Stimulated activated CD4-positive, alpha-beta T cell treated with anti-CD3 and anti-CD28 coated beads, Interleukin-4, amount 100 ng/mL, for 4 hours (primary cell): ENCODE data around the gene MMP24.
"Not testable (repeated sequence)": the region's sequence is repeated elsewhere in the genome, so short reads cannot be mapped to it uniquely, and the experiment has no call there.

Experiments used
- DNase-seq, 2 experiments: peaks; one replicate each; pipeline ENCODE4 v3.0.0-alpha.2; 2020

The MMP24 gene

DNA sequence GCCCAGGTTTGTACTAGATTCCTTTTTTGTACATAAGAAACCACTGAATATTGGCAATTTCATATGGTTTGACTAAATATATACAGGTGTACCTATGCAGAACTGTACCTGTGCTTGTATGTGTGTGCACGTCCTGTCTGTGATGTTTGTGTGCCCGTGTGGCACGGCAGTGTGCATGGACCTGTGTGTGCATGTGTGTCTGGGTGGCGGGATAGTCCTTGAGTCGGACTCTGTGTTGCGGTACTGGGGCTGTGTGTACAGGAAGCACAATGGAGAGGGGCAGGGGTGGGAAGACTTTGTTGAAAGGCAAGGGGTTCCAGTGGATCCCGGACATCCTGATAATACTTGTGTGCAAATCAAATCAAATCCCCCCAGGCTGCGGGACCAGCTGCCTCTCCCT, 69.2 kb downstream of the MMP24 start:
- no peak for DNase-seq

DNA sequence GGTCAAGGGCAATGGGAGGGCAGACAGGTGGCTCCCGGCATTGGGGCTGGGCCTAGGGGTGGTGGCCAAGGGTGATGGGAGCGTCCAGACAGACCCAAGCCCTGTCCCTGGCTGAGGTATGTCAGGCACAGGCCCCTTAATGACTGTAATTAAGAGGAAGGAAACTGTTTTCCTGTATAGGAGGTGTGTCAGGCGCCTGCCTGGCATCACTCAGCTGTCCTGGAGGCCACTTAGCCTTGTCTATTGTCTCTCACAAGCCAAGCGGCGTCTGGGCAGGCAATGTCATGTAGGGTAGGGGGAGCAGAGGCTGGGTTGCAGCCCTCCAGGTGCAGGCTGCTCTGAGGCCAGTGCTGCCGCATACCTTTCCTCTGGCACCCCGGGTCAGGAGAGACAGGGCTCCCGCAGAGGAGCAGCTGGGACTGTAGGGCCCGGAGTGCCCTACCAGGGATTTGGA, 69.6 kb downstream of the MMP24 start:
- DNase-seq = no peak

DNA sequence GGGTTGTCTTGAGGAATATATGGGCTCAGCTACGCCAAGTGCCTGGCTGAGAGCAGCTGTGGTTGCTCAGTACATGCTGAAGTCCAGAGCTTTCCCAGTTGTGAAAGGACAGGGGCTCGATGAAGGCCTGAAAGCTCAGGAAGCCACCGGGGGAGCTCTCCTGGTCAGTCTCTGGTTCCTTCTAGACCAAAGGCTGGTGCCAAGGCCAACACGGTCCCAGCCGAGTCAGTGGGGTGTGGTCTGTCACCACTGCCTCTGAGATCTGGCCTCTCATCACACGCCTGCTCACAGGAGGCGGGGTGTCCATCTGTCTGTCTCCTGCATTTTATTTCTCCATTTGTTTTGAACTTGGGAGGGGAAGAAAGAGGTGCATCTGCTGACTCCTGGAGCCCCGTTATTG, 70.7 kb downstream of the MMP24 start:
- no peak for DNase-seq

- no peak for DNase-seq
Observed at GRCh38 chr20:35297740-35298139, 71.2 kb downstream of the MMP24 start.

DNA sequence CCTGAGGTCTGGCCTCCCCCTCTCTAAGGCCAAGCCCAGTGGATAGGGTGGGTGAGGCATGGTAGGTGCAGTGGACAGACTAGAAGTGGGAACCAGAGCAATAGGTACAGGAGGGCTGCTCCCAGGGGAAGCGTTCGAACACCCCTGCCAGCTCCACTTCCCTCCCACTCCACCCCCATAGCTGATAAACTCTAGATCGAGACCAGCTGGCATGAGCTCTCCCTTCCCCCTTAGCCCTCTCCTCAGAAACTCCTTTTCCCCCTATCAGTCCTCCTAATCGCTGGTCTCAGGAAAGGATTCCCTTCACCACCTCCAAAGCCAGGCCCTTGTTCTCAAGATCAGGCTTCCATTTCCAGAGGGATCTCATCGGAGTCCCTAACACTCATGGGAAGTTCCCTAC, 71.8 kb downstream of the MMP24 start:
- no peak for DNase-seq

DNA sequence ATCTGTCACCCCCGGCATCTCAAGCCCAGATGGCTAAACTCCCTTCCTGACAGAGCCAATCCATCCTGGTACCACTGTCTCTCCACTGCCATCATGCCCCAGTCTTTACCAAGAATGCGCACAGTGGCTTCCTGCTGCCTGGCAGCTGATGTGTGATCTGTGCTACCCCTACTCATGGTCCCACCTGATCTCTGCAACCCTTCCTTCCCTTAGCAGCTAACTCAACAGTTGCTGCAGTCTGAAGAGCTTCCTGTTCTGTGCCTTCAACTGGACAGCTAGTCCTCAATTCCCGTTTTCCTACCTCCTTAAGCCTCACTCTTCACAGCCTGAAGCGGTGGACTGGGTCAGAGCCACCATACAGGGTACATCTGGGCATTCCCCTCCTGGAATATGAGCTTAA, 73.3 kb downstream of the MMP24 start:
- no peak for DNase-seq

DNA sequence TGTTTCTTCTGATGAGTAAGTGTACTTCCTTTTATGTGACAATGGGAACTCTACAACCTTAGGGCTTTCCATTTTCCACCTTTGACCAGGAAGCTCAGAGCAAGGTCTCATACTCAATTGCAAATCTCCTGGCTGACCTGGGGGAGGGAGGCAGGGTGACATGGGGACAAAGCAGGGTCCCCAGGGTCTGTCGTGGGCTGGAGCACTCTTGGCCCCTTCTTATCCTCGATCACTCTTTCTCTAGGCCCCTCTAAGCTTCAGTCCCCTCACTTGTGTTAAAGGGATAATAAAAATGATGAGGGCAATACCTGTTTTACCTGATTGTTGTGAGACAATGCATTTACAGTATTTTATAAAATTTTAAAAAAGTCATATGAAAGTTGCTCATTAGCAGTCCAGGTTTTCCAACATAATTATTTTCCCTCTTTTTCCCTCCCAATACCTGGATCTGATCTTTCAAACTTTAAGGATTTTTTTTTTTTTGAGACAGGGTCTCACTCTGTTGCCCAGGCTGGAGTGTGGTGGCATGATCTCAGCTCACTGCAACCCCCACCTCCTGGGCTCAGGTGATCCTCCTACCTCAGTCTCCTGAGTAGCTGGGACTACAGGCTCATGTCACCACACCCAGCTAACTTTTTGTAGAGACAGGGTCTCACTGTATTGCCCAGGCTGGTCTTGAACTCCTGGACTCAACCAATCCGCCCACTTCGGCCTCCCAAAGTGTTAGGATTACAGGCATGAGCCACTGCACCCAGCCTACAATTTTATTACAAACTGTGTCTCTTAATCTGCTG, 74.2 kb downstream of the MMP24 start:
- DNase-seq = no peak

DNA sequence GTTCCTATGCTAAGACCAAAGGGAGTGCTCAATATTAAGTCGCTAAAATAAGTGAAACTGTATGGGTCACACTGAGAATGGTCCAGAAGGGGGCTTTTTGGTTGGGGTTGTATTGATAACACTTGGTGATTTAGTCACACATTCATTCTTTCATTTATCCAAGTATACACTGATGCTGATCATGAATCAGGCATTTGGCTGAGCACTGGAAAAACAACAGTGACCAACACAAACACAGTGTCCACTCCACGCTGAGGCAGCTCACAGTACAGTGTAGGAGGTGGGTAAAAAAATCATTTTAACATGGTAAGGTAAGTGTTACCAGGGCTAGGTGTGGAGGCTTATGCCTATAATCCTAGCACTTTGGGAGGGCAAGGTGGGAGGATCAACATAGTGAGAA, 74.9 kb downstream of the MMP24 start:
- DNase-seq = no peak

- no peak for DNase-seq
Observed at GRCh38 chr20:35302421-35303335, 76.2 kb downstream of the MMP24 start.

DNA sequence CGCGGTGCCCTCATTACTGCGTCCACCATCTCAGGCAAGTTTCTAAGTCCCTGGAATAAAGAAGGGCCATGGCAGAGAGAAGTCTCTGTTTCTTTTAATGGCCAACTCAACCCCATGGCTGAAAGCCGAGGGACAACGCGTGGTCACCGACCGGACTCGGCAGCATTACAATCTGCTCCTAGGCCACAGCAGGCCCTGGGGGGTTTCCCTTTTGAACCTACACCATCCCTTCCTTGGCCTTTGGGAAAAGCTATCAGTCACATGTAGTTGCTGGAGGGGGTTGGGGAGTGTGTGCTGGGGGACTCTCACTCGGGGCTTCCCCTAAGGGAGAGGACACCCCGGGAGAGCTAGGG, 76.9 kb downstream of the MMP24 start:
- no peak for DNase-seq

DNA sequence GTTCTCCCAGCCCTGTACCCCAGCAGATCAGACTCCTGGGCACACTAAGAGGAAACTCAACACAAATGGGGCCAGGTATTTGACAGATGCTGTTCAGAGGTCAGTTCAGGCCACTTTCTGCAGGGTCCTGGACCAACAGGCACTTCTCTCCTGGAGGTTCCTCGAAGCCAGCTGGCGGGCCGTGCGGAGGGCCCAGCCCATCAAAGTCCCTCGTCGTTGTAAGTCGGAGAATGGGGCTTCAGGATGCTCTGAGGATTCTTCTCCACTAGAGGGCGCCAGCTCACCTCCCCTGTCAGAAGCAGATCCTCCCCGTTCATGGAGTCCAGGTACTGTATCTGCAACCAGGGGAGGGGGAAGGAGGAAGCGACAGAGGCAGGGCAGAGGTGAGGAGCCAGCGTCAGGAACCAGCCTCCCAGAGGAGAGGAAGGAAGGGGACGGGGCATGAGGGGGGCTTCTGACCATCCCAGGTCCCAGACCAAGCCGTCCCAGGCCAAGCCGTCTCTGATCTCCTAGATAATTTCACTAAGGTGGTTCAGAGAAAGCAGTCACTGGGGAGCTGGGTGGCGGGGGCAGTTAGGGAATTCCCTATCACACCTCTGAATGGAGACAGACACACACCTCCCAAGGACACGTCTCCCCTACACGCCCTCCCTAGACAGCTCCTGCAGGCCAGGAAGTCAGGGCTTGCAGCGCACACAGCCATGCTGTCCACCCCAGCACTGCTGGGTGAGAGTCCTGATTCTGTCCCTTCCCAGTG, 77.4 kb downstream of the MMP24 start:
- peak; percentile 70 to 78 for DNase-seq

DNA sequence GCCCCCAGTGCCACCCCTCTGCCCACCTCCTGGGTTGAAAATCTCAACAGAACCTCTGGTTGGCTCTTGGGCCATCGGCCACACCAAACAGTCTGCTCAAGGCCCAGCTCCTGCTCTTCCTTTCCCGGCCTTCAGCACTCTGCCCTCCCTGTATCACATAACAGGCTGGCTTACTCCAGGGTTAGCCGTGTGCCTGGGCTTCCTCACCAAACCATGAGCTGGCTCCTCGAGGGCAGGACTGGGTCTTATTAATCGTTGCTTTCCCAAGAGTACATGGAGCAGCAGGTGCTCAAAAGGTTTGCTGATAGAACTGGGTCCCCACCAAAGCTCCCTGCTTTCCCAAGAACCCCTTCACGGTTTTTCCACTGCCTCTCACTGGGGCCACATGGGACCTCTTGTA, 78.5 kb downstream of the MMP24 start:
- DNase-seq = no peak

DNA sequence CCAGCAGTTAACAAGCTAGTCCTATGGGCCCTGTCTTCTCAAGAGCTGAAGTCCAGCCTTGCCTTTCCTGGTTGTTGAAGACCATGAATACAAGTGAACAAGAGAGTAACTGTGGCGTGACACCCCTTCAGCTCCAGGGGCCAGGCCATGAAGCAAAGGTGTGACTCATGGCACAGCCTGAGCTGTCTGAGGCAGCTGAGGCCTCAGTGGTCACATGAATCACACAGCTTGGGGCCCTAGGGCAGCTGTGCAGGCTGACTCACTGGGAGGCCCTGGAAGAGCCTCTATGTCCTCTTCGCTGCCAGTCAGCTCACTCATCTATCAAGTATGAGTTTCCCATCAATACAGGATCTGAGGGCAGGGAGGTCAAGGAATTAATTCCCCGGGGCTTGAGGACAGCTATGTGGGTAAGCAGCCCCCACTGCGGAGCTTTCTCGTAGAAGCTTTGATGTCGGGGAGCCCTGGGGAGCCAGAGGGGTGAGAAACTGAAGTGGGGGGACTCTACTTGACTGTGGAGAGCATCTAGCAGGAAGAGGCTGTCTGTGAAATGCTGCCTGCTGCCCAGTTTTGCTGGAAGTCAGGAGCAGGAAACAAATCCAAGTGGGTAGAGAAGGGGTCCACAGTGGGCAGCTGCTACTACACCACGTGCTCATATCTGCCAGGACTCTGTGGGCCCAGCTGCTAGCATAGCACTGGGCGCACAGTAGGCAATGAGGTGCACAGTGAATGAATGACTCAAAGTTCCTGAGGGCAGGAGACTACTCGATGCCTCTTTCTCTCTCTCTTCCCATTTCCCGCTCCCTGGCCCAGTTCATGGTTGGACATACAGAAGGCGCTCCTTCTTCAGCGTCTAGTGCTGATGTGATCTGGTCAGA, 79.4 kb downstream of the MMP24 start:
- peak; percentile 60 for DNase-seq

- DNase-seq = no peak
Observed at GRCh38 chr20:35306931-35307517, 80.5 kb downstream of the MMP24 start.

GRCh38 chr20:35307666-35308653, 81.5 kb downstream of the MMP24 start:
- DNase-seq = no peak

- peak; percentile 33 to 54 for DNase-seq
Observed at GRCh38 chr20:35311409-35311808, 84.9 kb downstream of the MMP24 start.

DNA sequence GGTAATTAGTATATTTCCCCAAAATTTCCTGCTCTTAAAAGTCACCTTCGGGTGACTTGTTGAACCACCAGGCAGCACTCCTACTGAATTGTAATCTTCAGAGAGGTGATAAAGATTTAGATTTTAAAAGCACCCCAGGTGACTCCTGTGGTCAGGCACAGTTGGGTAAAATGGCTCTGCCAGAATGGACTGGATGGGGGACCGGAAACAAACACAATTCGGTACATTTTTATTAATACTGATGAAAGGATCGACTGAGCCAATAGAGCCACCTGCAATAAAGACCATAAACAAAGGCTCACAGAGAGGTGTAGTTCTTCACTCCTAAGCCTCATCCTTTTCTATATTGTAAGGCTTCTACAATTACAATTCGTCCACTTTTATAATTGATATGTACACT, 85.3 kb downstream of the MMP24 start:
- DNase-seq = no peak

- no peak for DNase-seq
Observed at GRCh38 chr20:35312318-35312717, 85.8 kb downstream of the MMP24 start.

DNA sequence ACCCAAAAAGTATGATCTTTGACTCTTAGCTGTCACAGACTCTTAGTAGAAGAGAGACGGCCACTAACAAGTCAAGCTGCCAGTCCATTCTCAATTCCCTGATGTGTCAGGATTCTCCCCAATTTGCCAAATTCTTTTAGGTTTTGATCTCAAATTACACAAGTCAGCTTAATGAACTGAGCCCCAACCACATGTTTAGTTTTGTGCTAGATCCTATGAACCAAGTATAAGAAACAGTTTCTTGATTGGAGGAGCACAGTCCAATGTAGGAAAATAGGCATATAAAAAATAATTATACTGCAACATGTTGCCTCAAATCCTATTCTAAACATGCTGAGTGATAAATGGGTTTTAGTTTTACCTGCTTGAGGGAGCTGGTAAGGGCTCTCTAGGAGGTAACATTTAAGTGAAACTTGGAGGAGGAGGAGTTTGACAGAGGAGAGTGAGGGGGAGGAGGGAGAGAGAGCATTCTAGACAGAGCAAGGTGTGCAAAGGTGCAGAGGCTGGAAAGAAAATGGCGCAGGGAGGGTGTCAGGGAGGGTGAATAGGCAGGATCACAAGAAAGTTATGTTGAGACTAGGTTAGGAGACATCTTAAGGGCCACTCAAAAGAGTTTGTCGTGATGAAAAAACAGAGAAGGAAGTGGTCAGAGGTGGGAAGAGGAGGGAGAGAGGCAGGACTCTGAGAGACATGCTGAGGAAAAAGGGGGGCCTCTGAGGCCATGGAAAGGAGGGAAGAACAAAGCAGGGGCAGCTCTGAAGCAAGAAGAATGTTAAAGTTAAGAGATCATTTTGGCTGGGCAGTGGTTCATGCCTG, 88.5 kb downstream of the MMP24 start:
- no peak for DNase-seq

DNA sequence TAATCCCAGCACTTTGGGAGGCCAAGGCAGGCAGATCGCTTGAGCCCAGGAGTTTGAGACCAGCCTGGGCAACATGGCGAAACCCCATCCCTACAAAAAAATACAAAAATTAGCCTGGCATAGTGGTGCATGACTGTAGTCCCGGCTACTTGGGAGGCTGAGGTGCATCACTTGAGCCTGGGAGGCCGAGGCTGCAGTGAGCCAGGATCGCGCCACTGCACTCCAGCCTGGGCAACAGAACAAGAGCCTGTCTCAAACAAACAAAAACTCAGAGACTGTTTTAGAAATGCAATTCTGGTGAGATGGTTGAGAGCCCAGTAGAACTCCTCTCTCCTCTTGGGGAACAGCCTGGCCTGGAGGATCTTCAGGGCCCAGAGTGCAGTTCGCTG, 89.1 kb downstream of the MMP24 start:
- DNase-seq = not testable (repeated sequence)
